NCI-H146 (cell line): Measurements from ENCODE around the gene GABBR2.

ENCODE experiments used
- DNase-seq: peaks from one replicate; lab custom pipeline; 2025; lab: John Stamatoyannopoulos, UW

GABBR2 gene

GRCh38 chr9:98432960-98433359 lies 275.8 kb downstream of the GABBR2 start:
- DNase-seq: no peak

DNA sequence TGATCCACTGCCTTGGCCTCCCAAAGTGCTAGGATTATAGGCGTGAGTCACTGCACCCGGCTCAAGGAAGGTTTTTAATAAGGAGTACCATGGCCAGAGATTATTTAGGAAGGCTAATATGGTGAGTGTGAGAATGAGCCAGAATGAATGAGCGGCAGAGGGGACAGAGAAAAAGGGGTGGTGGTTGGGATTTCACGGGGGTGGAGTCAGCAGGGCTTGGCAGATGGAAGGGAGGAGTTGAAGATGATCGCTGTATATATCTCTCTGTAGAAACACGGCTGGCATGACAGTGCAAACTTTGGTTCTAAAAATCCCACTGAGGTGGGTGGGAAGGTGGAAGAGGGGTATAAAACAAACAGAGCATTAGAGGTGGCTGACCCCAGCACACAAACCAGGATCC lies 276.6 kb downstream of the GABBR2 start:
- DNase-seq: no peak

DNA sequence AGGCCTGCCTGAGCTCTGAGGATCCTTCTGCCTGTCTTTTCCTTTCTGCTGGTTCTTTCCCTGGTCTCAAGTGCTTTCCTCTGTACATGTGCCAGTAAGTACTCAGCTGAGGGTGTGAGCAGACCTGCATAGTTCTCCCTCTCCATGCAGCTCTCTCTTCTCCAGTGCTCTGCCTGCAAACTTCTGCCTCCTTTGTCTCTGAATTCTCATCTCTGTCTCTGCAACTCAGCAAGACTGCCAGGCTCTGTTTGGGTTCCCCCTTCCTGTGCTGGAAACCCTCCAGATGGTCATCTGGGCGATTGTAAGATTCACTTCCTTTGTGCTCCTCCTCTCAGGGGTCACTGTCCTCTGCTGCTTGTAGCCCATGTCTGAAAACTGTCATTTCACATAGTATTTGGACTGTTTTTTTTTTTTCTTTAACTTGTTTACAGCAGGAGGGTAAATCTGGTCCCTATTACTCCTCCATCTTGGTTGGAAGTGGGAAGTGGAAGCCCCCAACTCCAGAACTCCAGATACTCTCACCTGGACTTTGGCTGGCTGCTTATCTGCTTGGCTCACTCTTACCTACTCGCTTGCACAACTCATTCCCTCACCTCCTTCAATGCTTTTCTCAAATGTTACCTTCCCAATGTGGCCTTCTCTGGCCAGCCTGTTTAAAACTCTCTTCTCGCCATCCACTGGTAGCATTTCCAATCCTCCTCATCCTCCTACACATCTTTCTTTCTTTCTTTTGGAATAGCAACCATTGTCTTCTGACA lies 278.0 kb downstream of the GABBR2 start:
- DNase-seq: no peak

DNA sequence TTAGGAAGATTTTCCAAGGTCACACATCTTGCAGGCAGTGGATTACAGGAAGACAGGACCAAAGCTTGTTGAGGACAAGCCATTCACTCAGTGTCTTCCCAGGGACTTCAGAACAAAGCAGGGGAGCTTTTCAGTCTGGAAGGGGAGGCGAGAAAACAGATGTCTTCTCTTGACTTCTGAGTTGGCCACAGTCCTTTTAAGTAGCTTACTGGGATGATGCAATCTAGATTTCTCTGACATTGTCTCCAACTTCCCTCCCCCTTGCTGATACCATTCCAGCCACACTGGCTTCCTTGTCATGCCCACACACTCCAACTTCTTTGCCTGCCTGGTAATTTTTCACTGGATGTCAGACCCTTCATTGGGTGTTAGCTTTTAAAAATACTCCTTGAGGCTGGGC lies 279.1 kb downstream of the GABBR2 start:
- no peak for DNase-seq

DNA sequence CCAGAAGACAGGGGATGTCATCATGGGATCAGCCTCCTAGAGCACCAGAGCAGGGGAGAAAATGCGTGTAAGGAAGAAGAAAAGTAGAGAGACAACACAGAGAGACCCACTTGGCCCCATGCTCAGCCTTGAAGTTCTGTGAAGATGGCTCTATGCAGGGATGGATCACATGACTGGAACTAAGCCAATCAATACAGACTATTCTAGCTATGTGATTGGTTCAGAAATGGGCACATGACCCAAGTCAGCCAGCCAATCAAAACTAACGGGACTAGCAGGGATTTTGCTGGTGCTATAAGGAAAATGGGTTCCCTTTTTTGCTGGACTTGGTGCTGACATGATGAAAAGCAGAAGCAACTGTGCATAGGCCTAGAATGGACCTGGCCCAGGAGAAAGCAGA lies 280.3 kb downstream of the GABBR2 start:
- no peak for DNase-seq

- no peak for DNase-seq
Observed at GRCh38 chr9:98427491-98427890, 281.2 kb downstream of the GABBR2 start.

DNA sequence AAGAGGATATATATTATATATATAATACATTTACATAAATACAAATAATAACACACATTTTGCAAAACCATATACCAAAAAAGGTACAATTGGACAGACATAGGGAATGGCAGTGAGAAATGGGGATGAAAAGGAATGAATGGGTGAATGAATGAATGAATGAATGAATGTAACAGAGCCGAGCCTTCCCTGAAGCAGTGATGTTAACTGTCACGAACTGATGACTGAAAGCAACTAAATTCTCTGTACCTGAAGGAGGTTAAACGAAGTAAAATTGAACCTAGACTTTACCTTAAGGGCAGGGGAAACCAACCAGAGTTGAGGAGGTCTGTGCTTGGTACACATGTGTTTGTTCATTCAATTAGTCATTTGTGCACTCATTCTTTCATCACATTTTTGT lies 283.7 kb downstream of the GABBR2 start:
- no peak for DNase-seq

DNA sequence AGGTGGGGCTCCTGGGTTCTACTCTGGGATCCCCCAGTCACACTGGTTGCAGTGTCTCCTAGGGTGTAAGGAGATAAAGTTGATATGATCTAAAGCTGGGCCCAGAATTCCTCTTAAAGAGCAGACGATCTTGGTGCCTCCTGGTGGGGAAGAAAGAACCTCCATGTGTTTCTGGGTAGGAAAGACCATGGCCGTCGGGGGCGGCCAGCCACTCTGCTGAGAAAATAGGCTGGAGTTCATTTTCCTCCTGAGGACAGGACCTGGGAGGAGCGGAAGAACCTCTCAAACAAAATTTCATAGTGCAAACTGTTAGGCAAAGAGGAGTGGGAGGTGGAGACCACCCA lies 289.5 kb downstream of the GABBR2 start:
- no peak for DNase-seq

- DNase-seq: no peak
Observed at GRCh38 chr9:98418578-98419259, 290.0 kb downstream of the GABBR2 start.

GRCh38 chr9:98416294-98417248 lies 292.2 kb downstream of the GABBR2 start:
- DNase-seq: no peak

- DNase-seq: no peak
Observed at GRCh38 chr9:98415782-98416181, 293.0 kb downstream of the GABBR2 start.

DNA sequence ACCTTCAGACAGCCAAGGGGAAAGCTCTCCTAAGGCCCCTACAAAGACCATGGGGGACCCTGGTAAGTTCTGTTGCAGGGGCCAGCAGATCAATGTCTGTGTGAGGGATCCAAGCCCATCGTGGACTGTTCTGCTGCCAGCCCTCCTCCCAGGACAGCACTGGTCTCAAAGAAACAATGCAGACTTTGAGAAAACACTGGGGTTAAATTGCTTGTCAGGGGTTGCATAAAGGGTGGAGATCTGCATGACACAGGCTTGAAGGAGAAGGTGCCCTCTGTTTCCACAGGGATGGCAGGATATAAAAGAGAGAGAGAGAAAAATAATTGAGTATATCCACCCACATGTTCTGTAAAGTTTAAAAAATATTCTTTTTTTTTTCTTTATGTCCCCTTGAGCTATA lies 295.7 kb downstream of the GABBR2 start:
- no peak for DNase-seq

DNA sequence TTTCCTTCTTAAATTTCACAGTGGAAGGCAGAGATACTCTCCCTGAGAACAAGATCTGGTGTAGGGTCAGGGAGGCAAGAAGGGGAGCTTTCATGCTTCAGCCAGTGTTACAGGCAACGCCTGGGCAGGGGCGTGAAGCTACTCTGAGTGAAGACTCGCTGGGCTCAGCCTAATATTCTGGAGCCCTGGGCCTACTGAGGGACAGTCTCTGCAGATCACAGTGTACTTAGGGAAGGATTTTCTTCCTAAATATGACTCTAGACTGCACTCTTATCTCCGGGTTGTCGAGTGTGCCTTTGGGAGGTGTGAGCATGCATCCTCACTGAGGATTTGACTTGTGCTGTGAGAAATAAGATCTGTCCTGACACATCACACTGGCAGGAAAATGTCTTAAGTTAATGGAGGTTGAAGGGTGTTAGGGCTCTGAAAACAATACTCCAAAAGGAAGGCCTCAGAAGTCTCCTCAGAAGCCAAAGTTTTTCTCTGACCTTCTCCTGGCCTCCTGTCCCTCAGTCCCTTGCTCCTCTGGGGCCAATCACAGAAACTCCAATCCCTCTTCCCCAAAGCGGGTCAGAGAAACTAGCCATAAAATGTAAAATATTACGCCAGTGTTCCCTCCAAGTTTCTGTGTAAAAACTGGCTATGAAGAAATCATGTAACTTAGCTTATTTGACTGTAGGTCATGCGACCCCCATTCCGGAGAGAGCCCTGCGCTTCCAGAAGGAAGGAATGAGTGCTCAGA lies 296.5 kb downstream of the GABBR2 start:
- DNase-seq: no peak

GRCh38 chr9:98410185-98410697 lies 298.5 kb downstream of the GABBR2 start:
- DNase-seq: no peak

DNA sequence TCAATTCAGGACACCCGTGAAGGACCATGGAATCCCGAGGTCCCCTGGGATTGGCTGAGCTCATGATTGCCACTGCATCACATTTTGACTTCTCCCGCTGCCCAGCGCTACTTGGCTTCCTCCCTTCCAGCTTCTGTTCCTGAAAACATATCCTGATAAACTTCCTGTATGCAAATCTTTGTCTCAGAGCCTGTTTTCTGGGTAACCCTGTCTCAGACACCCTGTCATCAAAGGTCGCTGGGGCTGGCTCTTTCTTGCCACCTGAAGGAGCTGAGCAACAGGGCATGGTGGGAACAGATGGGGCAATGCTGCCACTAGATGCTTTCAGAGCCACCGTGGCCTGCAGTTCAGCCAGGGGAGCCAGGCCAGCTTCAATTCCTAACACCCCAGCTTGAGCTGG lies 299.0 kb downstream of the GABBR2 start:
- no peak for DNase-seq

- DNase-seq: no peak
Observed at GRCh38 chr9:98406469-98406868, 302.3 kb downstream of the GABBR2 start.

GRCh38 chr9:98404237-98404636 lies 304.5 kb downstream of the GABBR2 start:
- DNase-seq: no peak

GRCh38 chr9:98403715-98404114 lies 305.0 kb downstream of the GABBR2 start:
- DNase-seq: no peak

- DNase-seq: no peak
Observed at GRCh38 chr9:98402019-98402840, 306.5 kb downstream of the GABBR2 start.

DNA sequence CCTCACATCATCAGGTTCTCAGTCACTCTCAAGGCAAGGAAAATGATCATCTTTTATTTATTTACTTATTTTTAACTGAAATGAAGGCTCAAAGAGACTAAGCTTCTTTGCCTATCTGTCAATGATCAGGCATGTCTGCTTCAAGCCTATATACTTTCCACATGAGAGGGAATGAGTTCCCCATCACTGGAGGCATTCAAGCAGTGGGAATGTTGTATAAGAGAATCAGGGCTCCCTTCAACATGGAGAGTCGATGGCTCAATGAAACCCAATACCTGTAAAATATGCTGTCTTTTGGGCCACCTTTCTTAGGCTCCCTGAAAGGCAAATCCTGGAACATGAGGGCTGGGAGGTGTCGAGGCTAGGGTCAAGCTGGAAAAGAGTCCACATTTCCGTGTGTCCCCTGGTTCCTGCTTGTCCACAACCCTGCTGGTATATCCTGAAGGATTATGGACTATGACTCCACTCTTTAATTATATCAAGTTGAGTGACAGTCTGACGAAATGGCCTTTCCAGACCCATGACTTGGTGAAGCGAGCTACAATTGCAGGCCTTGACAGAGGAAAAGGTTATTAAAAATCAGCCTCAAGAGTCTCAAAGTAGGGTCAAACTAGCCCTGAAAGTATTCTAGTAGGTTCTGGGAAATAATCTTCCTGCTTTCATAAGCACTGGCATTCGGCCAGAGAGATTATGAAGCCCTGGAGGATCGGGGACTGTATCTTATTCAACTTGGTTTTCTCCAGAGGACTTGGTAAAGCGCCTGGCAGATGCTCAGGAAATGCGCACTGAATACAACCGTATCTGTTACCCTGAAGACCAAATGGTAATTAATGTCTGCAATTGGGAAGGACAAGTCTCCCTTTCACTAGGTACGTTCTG lies 307.4 kb downstream of the GABBR2 start:
- DNase-seq: no peak
